Cardiac septum (tissue), 1 donor: ENCODE results near the gene CAV1. TPM values are rescaled to one million over a fixed set of nuclear protein-coding genes. Genes with fewer than 3 reads are reported as not detected.
"Not testable (repeated sequence)": the region's sequence is repeated elsewhere in the genome, so short reads cannot be mapped to it uniquely, and the experiment has no call there.

Source experiments
- DNase-seq: peaks from one replicate; pipeline ENCODE4 v3.0.0-alpha.2; 2020; ENCODE audit warnings: low spot score
- intact Hi-C: fragments of 100-400 bp; cut with DNase I; formaldehyde crosslinking; loops from one replicate; pipeline ENCODE4 v1.14.0; 2022
- long read RNA-seq: library from polyadenylated mRNA; unstranded; transcript quantifications from one replicate; pipeline ENCODE4 v2.0.0, GENCODE V29; 2021
- total RNA-seq: library from RNA; stranded (reverse); fragmentation: NEBNext Ultra II Directional; extraction: Animal tissue kit (Norgen Biotek cat#: 25700); gene quantifications from one replicate; pipeline ENCODE4 v1.2.1, GENCODE V29; 2021
- donor health status: DM: no; HTN: no; CAD: no.

The CAV1 gene
- total RNA-seq = 311 TPM
- long read RNA-seq, transcript CAV1-202 (2 exons, 2,628 nt) = major isoform, 226 of 442 reads
- long read RNA-seq, transcript CAV1-201 (3 exons, 2,704 nt) = minor isoform, 54 of 442 reads
- long read RNA-seq, transcript CAV1-206 (3 exons, 1,653 nt) = minor isoform, 65 of 442 reads
- long read RNA-seq, transcript CAV1-203 (3 exons, 845 nt) = minor isoform, 17 of 442 reads
- long read RNA-seq, partial matches to known transcripts = 67 of 442 reads
- long read RNA-seq, other reads (novel, unspliced or antisense) = 13 of 442 reads

- DNase-seq = peak; percentile 92
- intact Hi-C loops = loop anchor here (2.0 to 10.0 kb wide), 5 partner anchors 14 to 280 kb away; no protein-coding TSS in a partner anchor
Observed at GRCh38 chr7:116524609-116525297, at the start of gene CAV1. Gene CAV1 (plus strand): TSS chr7:116525036. CDS start chr7:116525063, 27 bp downstream.

GRCh38 chr7:116477625-116478024 is 47.2 kb upstream of the CAV1 start:
- intact Hi-C loops = no loop called here
- no peak for DNase-seq

GRCh38 chr7:116478834-116479233 is 46.0 kb upstream of the CAV1 start:
- DNase-seq = no peak
- intact Hi-C loops = no loop called here

GRCh38 chr7:116483271-116483942 is 41.4 kb upstream of the CAV1 start:
- intact Hi-C loops = no loop called here

GRCh38 chr7:116484389-116484788 is 40.4 kb upstream of the CAV1 start:
- DNase-seq, intact Hi-C loops: not testable (repeated sequence)

More at GRCh38 chr7:116483271-116483942, 41.4 kb upstream of the CAV1 start:
- no peak for DNase-seq

- intact Hi-C loops = no loop called here
- DNase-seq = no peak
Observed at GRCh38 chr7:116487907-116488521, 36.8 kb upstream of the CAV1 start.

- intact Hi-C loops = no loop called here
- DNase-seq = no peak
Observed at GRCh38 chr7:116490351-116490750, 34.5 kb upstream of the CAV1 start.

GRCh38 chr7:116491887-116492653 is 32.8 kb upstream of the CAV1 start:
- DNase-seq = no peak
- intact Hi-C loops = no loop called here

- intact Hi-C loops = no loop called here
- no peak for DNase-seq
Observed at GRCh38 chr7:116492654-116493109, 32.2 kb upstream of the CAV1 start.

- DNase-seq = no peak
- intact Hi-C loops = no loop called here
Observed at GRCh38 chr7:116493449-116493848, 31.4 kb upstream of the CAV1 start.

GRCh38 chr7:116494472-116494871 is 30.4 kb upstream of the CAV1 start:
- intact Hi-C loops = no loop called here
- DNase-seq = no peak

GRCh38 chr7:116495736-116496135 is 29.1 kb upstream of the CAV1 start:
- intact Hi-C loops = no loop called here

GRCh38 chr7:116496653-116497052 is 28.2 kb upstream of the CAV1 start:
- DNase-seq = no peak
- intact Hi-C loops = no loop called here

More at GRCh38 chr7:116495736-116496135, 29.1 kb upstream of the CAV1 start:
- DNase-seq = no peak

GRCh38 chr7:116497708-116498107 is 27.1 kb upstream of the CAV1 start:
- no peak for DNase-seq
- intact Hi-C loops = loop anchor here (2.0 kb wide), 1 partner anchor 49 kb away; no protein-coding TSS in a partner anchor

- intact Hi-C loops = loop anchor here (2.0 to 5.0 kb wide), 4 partner anchors 25 to 227 kb away; partner anchors contain the start of gene CAV1
Observed at GRCh38 chr7:116499168-116500077, 25.4 kb upstream of the CAV1 start, which contains the start of gene CAV2. Gene CAV2 (plus strand): TSS chr7:116499738. CDS start chr7:116499782, 44 bp downstream.

GRCh38 chr7:116500078-116500853 is 24.6 kb upstream of the CAV1 start:
- intact Hi-C loops = loop anchor here (2.0 to 5.0 kb wide), 3 partner anchors 25 to 228 kb away; partner anchors contain the start of gene CAV1
- peak; percentile 76 for DNase-seq

More at GRCh38 chr7:116499168-116500077, 25.4 kb upstream of the CAV1 start, which contains the start of gene CAV2:
- DNase-seq = peak; percentile 86
